Gastroesophageal sphincter (tissue), 4 donors: ENCODE data around the gene GUCA2B. TPM values are rescaled to one million over a fixed set of nuclear protein-coding genes. Genes with fewer than 3 reads are reported as not detected.
A peak's percentile ranks its signal among the peaks of the same experiment; 100 is the strongest.

Experiments
- ATAC-seq: fragments of 150-250 bp; one replicate; pipeline ENCODE4 v1.9.1; 2016; ENCODE audit warnings: mild to moderate bottlenecking, moderate library complexity
- H3K27ac ChIP-seq, 4 donors: fragments of 200-600 bp; sonication (generic) in 3 of 4; 1 replicate in 3 of 4; 2 replicates in 1 of 4; pipeline ENCODE4 v1.5.1; 2016 to 2019
- H3K27me3 ChIP-seq: fragments of 200-600 bp; sonication (generic); one replicate; pipeline ENCODE4 v1.5.1; 2019
- H3K36me3 ChIP-seq, 2 donors: fragments of 200-600 bp; sonication (generic); one replicate each; pipeline ENCODE4 v1.5.1; 2019; ENCODE audit warnings: control low read depth in 1 of 2
- H3K4me1 ChIP-seq, 3 donors: fragments of 200-600 bp; sonication (generic); 1 replicate in 2 of 3; 2 replicates in 1 of 3; pipeline ENCODE4 v1.5.1; 2016 to 2019; ENCODE audit warnings: control low read depth in 2 of 3
- H3K4me3 ChIP-seq, 2 donors: fragments of 200-600 bp; sonication (generic); one replicate each; pipeline ENCODE4 v1.5.1; 2019; ENCODE audit warnings: mild to moderate bottlenecking in 1 of 2, moderate library complexity in 1 of 2
- H3K9me3 ChIP-seq, 3 donors: fragments of 200-600 bp; sonication (generic); one replicate each; pipeline ENCODE4 v1.5.1; 2017 to 2019; ENCODE audit warnings: control low read depth in 2 of 3
- CTCF ChIP-seq, 4 experiments: fragments of 200-600 bp in 2 of 4; fragments of 450-650 bp in 2 of 4; sonication (generic) in 1 of 4; IDR thresholded peaks; one replicate each; pipeline ENCODE4 v1.5.1; 2017 to 2019; ENCODE audit warnings: antibody characterized with exemption in 4 of 4, mild to moderate bottlenecking in 2 of 4, moderate library complexity in 2 of 4
- EP300 ChIP-seq: sonication (generic); formaldehyde crosslinking; IDR thresholded peaks from one replicate; pipeline ENCODE4 v1.6.1; 2017; ENCODE audit warnings: antibody characterized with exemption, mild to moderate bottlenecking
- POLR2A ChIP-seq, 2 donors: fragments of 450-650 bp; IDR thresholded peaks; one replicate each; pipeline ENCODE4 v1.6.1; 2017; ENCODE audit warnings: antibody characterized with exemption in 2 of 2, mild to moderate bottlenecking in 2 of 2, moderate library complexity in 1 of 2
- POLR2AphosphoS5 ChIP-seq: sonication (generic); formaldehyde crosslinking; IDR thresholded peaks from one replicate; pipeline ENCODE4 v1.6.1; 2017; ENCODE audit warnings: antibody characterized with exemption
- WGBS, 2 donors: methylation state at CpG; one replicate each; pipeline ENCODE4 v1.1.5; 2018; ENCODE audit warnings: low coverage in 1 of 2; 5-methylcytosine and 5-hydroxymethylcytosine counted together
- total RNA-seq, 4 donors: library from RNA; depleted of rRNA; stranded (reverse); fragments of >200 nt; gene quantifications; one replicate each; pipeline ENCODE4 v1.1.0, GENCODE V29; 2016

GUCA2B gene
- total RNA-seq, 4 donors from 2014 or later, result not detected

DNA sequence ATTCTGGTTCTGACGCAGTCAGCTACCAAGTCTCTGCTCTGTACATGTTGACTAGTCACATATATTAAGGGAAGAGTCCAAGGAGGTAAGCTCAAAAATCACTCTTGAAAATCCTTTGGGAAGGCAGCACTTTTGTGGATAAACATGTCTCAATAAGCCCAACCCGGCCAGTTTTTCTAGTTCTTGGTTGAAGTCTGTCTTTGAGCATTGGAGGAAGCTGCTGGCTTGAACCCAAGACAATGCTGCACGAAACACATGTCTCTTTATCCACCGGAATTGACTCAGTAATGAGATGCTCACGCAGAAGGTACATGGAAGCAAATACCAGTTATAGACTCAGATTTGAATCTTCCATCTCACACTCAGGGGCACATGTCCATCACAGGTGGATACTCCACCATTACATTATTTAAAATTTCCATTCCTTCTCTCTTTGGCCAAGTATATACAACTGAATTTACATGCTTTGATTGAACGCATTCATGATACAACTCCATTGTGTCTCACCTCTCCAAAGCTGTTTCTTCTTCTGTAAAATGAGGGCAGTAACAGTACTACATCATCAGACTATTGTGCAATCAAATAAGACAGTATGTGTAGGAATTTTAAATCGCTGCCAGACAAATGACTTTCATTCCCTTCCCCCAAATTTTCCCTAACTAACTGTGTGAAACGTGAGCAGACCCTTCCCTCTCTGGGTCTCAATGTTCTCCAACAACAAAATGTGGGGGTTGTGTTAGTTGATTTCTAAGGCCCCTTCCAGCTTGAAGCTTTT lies 20.9 kb downstream of the GUCA2B start:
- no peak for TF ChIP-seq POLR2AphosphoS5
- no peak for TF ChIP-seq EP300
- Histone ChIP-seq H3K27me3 (peaks cover 8% of the 10 kb centered on the region), H3K36me3 (peaks cover 0 to 8% of the 10 kb centered on the region in 2 donors), H3K4me1 (peaks cover 0 to 37% (median 0%) of the 10 kb centered on the region in 3 donors), H3K9me3 (no peaks in the 10 kb centered on the region), H3K27ac (no peak overlapping the region), H3K4me3 (no peak overlapping the region)
- no peak for ATAC-seq
- WGBS, 2 donors, result 68 to 70% methylated on average over 7 to 8 of the region's 8 CpGs

DNA sequence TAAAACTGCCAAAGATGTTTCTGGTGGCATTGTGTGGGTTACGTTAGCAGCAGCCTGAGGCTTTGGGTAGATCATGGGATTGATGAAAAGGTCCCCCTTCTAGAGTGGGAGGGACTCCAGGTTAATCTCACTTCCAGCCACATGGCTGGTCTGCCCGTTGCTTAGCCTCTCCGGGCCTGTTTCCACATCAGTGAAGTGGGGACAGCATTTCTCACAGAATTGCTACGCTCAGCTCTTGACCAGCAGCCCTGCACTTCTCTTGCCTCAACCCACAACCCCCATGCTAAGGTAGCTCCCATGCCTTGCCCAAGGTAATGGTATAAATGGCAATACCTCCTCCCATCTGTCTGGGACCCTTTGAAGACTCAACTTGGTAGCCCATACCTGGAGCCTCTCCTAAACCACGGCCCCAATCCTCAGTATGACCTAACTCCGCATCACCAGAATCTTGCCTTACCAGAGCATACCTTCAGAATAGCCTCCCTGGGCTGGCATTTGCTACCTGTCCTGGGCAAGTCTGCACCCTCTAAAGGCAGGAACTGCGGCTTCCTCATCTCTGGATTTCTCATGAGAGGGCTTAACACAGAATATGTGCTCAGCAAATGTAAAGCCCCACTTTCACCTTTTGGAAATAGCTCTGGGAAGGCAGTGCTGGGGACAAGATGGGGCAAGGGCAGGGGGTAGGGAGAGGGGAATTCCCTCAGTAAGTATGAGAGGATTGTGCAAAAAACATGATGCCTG lies 22.3 kb downstream of the GUCA2B start:
- H3K27ac ChIP-seq, result no peak overlapping the region
- peaks cover 0 to 11% of the 10 kb centered on the region in 2 donors for H3K36me3 ChIP-seq
- no peak for ATAC-seq
- no peaks in the 10 kb centered on the region for H3K9me3 ChIP-seq
- 100% methylated on average over 1 to 4 of the region's 7 CpGs for WGBS, 2 donors
- H3K4me1 ChIP-seq, result peaks cover 0 to 48% (median 0%) of the 10 kb centered on the region in 3 donors
- no peaks in the 10 kb centered on the region for H3K27me3 ChIP-seq
- no peak overlapping the region for H3K4me3 ChIP-seq
- TF ChIP-seq EP300 (no peak), POLR2AphosphoS5 (no peak)

DNA sequence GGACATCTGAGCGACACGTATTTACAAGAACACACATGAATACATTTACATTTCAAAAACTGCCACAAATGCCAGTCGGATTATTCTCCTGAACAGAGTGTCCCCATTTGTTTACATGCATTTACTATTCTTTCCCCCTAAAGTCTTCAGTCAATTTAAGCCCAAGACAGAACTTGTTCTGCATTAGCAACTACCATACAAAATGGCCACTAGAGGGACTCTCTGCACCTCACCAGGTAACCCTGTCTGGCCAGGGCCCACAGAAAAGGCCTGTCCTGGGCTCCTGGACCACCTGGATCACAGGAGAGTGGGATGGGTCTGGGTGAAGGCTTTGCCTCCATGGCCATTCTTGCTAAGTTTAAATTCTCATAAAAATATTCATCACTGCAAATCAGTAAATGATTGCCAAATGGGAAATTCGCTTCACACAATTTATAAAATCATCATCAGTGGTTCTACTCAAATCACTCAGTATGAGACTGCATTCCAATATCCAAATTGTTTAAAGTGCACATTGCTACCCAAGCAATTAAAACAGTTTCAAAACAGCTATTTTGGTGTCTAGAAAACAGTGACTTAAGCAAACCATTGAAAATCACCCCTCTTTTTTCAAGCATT lies 23.8 kb downstream of the GUCA2B start:
- TF ChIP-seq POLR2A (IDR thresholded peaks at IDR 0.05) (no peak), CTCF (IDR thresholded peaks at IDR 0.05) (peak; percentile 44 to 71 (median 51)), POLR2AphosphoS5 (no peak), EP300 (no peak)
- H3K27me3 ChIP-seq, result no peaks in the 10 kb centered on the region
- no peak for ATAC-seq
- H3K27ac ChIP-seq, result no peak overlapping the region
- peaks cover 0 to 48% (median 0%) of the 10 kb centered on the region in 3 donors for H3K4me1 ChIP-seq
- no peak overlapping the region for H3K4me3 ChIP-seq
- peaks cover 0 to 25% of the 10 kb centered on the region in 2 donors for H3K36me3 ChIP-seq
- WGBS, 2 donors, result 71 to 72% methylated on average over 4 of the region's 4 CpGs
- H3K9me3 ChIP-seq, result no peaks in the 10 kb centered on the region

- no peak for ATAC-seq
- Histone ChIP-seq H3K4me3 (no peak overlapping the region), H3K4me1 (peaks cover 0 to 45% (median 0%) of the 10 kb centered on the region in 3 donors), H3K9me3 (no peaks in the 10 kb centered on the region), H3K27ac (no peak overlapping the region), H3K27me3 (no peaks in the 10 kb centered on the region), H3K36me3 (peaks cover 0 to 31% of the 10 kb centered on the region in 2 donors)
- TF ChIP-seq CTCF (IDR thresholded peaks at IDR 0.05) (no peak), EP300 (no peak), POLR2A (IDR thresholded peaks at IDR 0.05) (no peak), POLR2AphosphoS5 (no peak)
- 56 to 62% methylated on average over 3 to 6 of the region's 6 CpGs for WGBS, 2 donors
These were observed 24.4 kb downstream of the GUCA2B start for GRCh38 chr1:42177541-42177981.

DNA sequence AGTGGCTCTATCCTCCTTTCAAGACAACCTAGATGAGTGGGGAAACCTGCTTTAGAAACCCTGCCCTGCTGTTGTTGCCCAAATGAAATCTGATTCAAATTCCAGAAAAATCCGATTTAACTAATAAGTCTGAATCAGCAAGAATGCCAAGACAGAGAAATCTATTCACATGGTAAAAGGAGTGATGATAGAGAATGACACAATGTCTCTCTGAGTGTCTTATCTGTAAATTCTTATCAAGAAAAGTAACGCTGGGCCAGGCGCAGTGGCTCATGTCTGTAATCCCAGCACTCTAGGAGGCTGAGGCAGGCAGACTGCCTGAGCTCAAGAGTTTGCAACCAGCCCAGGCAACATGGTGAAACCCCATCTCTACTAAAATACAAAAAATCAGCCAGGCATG lies 25.0 kb downstream of the GUCA2B start:
- WGBS, 2 donors, result 72 to 73% methylated on average over 2 to 3 of the region's 3 CpGs
- no peak for TF ChIP-seq EP300
- TF ChIP-seq POLR2AphosphoS5, result no peak
- no peak for TF ChIP-seq POLR2A (IDR thresholded peaks at IDR 0.05)
- no peak for TF ChIP-seq CTCF (IDR thresholded peaks at IDR 0.05)
- no peaks in the 10 kb centered on the region for H3K9me3 ChIP-seq
- no peaks in the 10 kb centered on the region for H3K27me3 ChIP-seq
- no peak overlapping the region for H3K27ac ChIP-seq
- H3K4me3 ChIP-seq, result no peak overlapping the region
- peaks cover 0 to 35% of the 10 kb centered on the region in 2 donors for H3K36me3 ChIP-seq
- ATAC-seq, result no peak
- peaks cover 0 to 38% (median 0%) of the 10 kb centered on the region in 3 donors for H3K4me1 ChIP-seq
